ENCODE measurements around the gene FNDC8. TPM values are rescaled to one million over a fixed set of nuclear protein-coding genes. Genes with fewer than 3 reads are reported as not detected.
"Not testable (repeated sequence)": the region's sequence is repeated elsewhere in the genome, so short reads cannot be mapped to it uniquely, and the experiment has no call there.

FNDC8 gene
- total RNA-seq: not detected in 2 replicates

- DNase-seq: no peak
These were observed at the start of gene FNDC8 for GRCh38 chr17:35121315-35121714. FNDC8 (plus strand) TSS chr17:35121615; CDS start chr17:35121694, 79 bp downstream.

GRCh38 chr17:35073183-35073790 lies 48.1 kb upstream of the FNDC8 start:
- DNase-seq: no peak

- DNase-seq: no peak
These were observed 47.3 kb upstream of the FNDC8 start for GRCh38 chr17:35073991-35074627.

- peak; percentile 15 for DNase-seq
These were observed 46.4 kb upstream of the FNDC8 start for GRCh38 chr17:35074711-35075707.

DNA sequence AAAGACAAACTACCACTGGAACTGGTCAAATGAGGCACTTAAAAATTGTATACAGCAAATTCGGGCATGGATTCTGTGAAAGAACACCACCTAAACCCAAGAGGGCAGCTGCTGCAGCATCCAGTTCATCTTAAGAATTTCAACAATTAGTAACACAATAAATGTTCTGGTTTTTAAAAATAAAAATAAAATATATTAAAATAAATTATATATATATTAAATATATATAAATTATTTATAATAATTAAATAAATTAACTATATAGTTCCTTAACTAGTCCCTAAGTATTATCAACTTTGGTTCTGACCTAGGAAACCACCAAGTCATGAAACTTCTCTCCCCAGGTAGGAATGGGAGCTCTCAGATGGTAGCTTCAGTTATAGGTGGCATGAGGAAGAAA lies 44.5 kb upstream of the FNDC8 start:
- DNase-seq: no peak

- DNase-seq: no peak
These were observed 41.6 kb upstream of the FNDC8 start for GRCh38 chr17:35079547-35080423.

- DNase-seq: no peak
These were observed 40.9 kb upstream of the FNDC8 start for GRCh38 chr17:35080536-35080935.

DNA sequence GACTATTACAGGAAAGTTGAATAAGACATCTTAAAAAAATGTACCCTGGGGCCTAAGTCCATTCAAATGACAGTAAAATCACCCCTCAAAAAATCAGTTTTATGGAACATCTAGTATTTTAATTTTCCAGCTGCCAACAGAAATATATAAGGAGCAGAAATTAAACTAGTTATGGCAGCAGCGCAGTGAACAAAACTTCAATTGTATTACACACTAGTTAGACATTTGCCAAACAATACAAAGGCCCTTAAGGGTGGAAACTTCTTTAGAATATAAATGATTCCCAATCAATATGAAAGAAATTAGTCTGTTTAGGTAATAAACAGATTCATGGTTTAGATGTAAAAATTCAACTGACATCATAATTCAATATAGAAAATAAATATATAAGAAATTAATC lies 39.8 kb upstream of the FNDC8 start:
- DNase-seq: no peak

GRCh38 chr17:35082073-35082657 lies 39.2 kb upstream of the FNDC8 start:
- DNase-seq: peak; percentile 57

GRCh38 chr17:35083071-35083470 lies 38.3 kb upstream of the FNDC8 start:
- no peak for DNase-seq

- DNase-seq: peak; percentile 10
These were observed 36.4 kb upstream of the FNDC8 start for GRCh38 chr17:35084987-35085386.

DNA sequence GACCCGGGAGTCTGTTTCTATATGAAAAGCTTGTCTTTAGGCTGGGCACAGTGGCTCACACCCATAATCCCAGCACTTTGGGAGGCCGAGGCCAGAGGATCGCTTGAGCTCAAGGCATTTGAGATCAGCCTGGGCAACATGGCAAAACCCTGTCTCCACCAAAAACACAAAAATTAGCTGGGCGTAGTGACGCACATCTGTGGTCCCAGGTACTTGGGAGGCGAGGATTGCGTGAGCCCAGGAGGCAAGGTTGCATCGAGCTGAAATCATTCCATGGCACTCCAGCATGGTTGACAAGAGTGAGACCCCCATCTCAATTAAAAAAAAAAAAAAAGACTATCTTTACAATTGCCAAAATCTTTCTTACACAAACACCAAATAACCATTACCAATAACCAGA lies 35.3 kb upstream of the FNDC8 start:
- no peak for DNase-seq

DNA sequence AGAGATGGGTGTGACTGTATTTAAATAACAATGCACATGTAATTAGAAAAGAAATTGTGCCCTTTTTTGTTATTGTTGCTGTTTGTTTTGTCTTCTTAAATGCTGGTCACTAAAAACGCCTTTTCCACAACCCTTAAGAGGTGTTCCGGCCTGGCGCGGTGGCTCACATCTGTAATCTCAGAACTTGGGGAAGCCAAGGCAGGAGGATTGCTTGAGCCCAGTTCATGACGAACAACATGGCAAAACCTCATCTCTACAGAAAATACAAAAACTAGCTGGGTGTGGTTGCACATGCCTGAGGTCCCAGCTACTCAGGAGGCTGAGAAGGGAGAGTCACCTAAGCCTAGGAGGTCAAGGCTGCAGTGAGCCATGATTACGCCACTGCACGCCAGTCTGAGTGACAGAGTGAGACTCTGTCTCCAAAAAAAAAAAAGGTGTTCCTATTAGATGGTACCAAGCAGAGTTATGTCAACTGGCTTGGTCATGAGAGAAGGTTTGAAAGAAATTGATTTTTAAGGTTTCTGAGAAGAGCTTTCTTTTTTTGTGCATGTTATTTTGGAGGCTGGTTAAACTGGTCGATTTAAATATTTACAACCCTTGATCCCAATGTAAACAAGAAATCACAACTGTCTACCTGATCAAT lies 34.4 kb upstream of the FNDC8 start:
- DNase-seq: no peak

- peak; percentile 11 for DNase-seq
These were observed 33.6 kb upstream of the FNDC8 start for GRCh38 chr17:35087731-35088355.

- DNase-seq: peak; percentile 67
These were observed 33.0 kb upstream of the FNDC8 start for GRCh38 chr17:35088356-35088880.

GRCh38 chr17:35088881-35089585 lies 32.4 kb upstream of the FNDC8 start:
- DNase-seq: peak; percentile 87

- DNase-seq: peak; percentile 80
These were observed 31.7 kb upstream of the FNDC8 start for GRCh38 chr17:35089586-35090296.

- not testable (repeated sequence) for DNase-seq
These were observed 30.7 kb upstream of the FNDC8 start for GRCh38 chr17:35090707-35091106.

DNA sequence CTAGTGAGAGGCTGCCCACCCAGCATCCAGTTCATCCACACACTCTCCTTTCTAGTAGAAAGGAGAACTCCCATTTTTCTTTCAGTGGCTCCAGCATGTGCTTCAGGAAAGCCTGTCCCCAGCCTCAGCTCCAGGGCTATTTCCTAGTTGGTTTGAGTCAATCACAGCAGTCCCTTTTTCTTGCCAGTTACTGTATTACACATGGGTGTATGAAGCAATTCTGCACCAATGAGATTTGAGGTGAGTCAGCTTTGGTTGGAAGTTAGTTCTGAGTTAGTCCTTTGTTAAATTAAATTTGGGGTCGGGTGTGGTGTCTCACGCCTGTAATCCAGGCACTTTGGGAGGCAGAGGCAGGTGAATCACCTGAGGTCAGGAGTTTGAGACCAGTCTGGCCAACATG lies 26.5 kb upstream of the FNDC8 start:
- peak; percentile 34 for DNase-seq
